ENCODE results near the gene PAWR.

PAWR gene

DNA sequence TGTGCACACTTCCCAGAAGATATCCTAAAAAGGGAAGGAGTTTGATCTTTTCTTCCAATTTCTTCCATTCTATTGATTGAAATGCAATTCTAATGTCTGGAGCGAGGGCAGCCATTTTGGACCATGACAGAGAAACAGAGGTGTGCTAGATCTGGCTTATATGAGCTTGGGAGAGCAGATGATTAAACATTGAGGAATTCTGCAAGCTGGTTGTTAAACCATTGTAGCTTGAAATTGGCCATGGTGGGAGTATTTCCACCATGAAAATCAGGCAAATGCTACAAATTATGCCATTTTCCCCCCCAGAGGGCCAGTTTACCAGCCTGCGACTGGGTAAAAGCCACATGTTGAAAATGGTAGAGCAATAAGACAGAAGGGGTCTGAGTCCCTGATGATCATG lies 155.0 kb downstream of the PAWR start:
- no peak overlapping the region for H3K4me3 ChIP-seq (ENCODE audit: low read depth, low read length)
- TF ChIP-seq POLR2A (IDR thresholded peaks at IDR 0.05; ENCODE audit: extremely low read depth, insufficient read length) (no peak), MYC (IDR thresholded peaks at IDR 0.05; ENCODE audit: low read depth, low read length) (no peak)
- TF ChIP-seq, protein P1, sequence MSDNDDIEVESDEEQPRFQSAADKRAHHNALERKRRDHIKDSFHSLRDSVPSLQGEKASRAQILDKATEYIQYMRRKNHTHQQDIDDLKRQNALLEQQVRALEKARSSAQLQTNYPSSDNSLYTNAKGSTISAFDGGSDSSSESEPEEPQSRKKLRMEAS (IDR thresholded peaks at IDR 0.05; ENCODE audit: low read depth, low read length) = no peak
- TF ChIP-seq, protein P2, sequence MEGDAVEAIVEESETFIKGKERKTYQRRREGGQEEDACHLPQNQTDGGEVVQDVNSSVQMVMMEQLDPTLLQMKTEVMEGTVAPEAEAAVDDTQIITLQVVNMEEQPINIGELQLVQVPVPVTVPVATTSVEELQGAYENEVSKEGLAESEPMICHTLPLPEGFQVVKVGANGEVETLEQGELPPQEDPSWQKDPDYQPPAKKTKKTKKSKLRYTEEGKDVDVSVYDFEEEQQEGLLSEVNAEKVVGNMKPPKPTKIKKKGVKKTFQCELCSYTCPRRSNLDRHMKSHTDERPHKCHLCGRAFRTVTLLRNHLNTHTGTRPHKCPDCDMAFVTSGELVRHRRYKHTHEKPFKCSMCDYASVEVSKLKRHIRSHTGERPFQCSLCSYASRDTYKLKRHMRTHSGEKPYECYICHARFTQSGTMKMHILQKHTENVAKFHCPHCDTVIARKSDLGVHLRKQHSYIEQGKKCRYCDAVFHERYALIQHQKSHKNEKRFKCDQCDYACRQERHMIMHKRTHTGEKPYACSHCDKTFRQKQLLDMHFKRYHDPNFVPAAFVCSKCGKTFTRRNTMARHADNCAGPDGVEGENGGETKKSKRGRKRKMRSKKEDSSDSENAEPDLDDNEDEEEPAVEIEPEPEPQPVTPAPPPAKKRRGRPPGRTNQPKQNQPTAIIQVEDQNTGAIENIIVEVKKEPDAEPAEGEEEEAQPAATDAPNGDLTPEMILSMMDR (IDR thresholded peaks at IDR 0.05; ENCODE audit: low read depth, low read length) = no peak
- DNase-seq (ENCODE audit: low read depth) = no peak

Measured in NB4 (cell line).